ENCODE data around the gene SYNCRIP.
"Not testable (repeated sequence)": the region's sequence is repeated elsewhere in the genome, so short reads cannot be mapped to it uniquely, and the experiment has no call there.

Gene SYNCRIP

GRCh38 chr6:85568411-85568810 is 74.3 kb downstream of the SYNCRIP start:
- no peak for DNase-seq (ENCODE audit: low read depth, low spot score)
- no peak overlapping the region for H3K4me3 ChIP-seq (ENCODE audit: low read length)

- H3K4me3 ChIP-seq (ENCODE audit: low read length), result no peak overlapping the region
- no peak for DNase-seq (ENCODE audit: low read depth, low spot score)
These were observed 77.0 kb downstream of the SYNCRIP start for GRCh38 chr6:85565736-85566135.

GRCh38 chr6:85564223-85564622 is 78.5 kb downstream of the SYNCRIP start:
- H3K4me3 ChIP-seq (ENCODE audit: low read length); DNase-seq (ENCODE audit: low read depth, low spot score): not testable (repeated sequence)
